Small intestine (tissue), 7 donors: ENCODE results near the gene ACSL4. TPM values are rescaled to one million over a fixed set of nuclear protein-coding genes. Genes with fewer than 3 reads are reported as not detected.
A peak's percentile ranks its signal among the peaks of the same experiment; 100 is the strongest.
"Not testable (repeated sequence)": the region's sequence is repeated elsewhere in the genome, so short reads cannot be mapped to it uniquely, and the experiment has no call there.

Experiments
- DNase-seq, 2 donors: peaks; one replicate each; pipeline versions ENCODE4 v3.0.0 to v3.0.0-alpha.2; 2013
- FAIRE-seq: peaks from 2 replicates; lab custom pipeline; 2012; peaks lifted over from hg19 to GRCh38; lab: Jason Lieb, UNC
- H3K27ac ChIP-seq, 3 donors: one replicate each; pipeline ENCODE4 v1.5.1; 2013; ENCODE audit warnings: low read length in 2 of 3, mild to moderate bottlenecking in 2 of 3, control low read depth in 1 of 3, inconsistent platforms in 1 of 3, low read depth in 1 of 3, moderate library complexity in 1 of 3
- H3K27me3 ChIP-seq, 3 donors: one replicate each; pipeline ENCODE4 v1.6.1; 2013; ENCODE audit warnings: low read length in 3 of 3, inconsistent platforms in 1 of 3; ENCODE audit not compliant: control insufficient read depth in 3 of 3, insufficient read depth in 3 of 3
- H3K36me3 ChIP-seq, 3 donors: one replicate each; pipeline ENCODE4 v1.6.1; 2013; ENCODE audit warnings: low read length in 3 of 3, inconsistent platforms in 1 of 3, low read depth in 1 of 3, mild to moderate bottlenecking in 1 of 3, moderate library complexity in 1 of 3; ENCODE audit not compliant: control insufficient read depth in 3 of 3, insufficient read depth in 2 of 3
- H3K4me1 ChIP-seq, 3 donors: one replicate each; pipeline ENCODE4 v1.6.1; 2013; ENCODE audit warnings: low read length in 2 of 3, inconsistent platforms in 1 of 3, low read depth in 1 of 3, mild to moderate bottlenecking in 1 of 3, moderate library complexity in 1 of 3; ENCODE audit not compliant: control insufficient read depth in 3 of 3, insufficient read depth in 2 of 3
- H3K4me3 ChIP-seq, 3 donors: one replicate each; pipeline ENCODE4 v1.5.1; 2013; ENCODE audit warnings: low read length in 3 of 3, control low read depth in 1 of 3, inconsistent platforms in 1 of 3, low read depth in 1 of 3, mild to moderate bottlenecking in 1 of 3, moderate library complexity in 1 of 3
- H3K9me3 ChIP-seq, 2 donors: one replicate each; pipeline ENCODE4 v1.6.1; 2013; ENCODE audit warnings: low read depth in 1 of 2, low read length in 1 of 2; ENCODE audit not compliant: control insufficient read depth in 2 of 2, insufficient read depth in 1 of 2
- WGBS, 3 donors: extraction: QIAGEN DNeasy Blood & Tissue Kit; methylation state at CpG; one replicate each; pipeline ENCODE4 v1.1.7; 2013; 5-methylcytosine and 5-hydroxymethylcytosine counted together
- polyA plus RNA-seq, 4 donors: library from polyadenylated mRNA; stranded (reverse) in 3 of 4; unstranded in 1 of 4; fragments of 200-250 nt in 3 of 4; fragments of 120-200 nt in 1 of 4; gene quantifications; one replicate each; pipeline versions ENCODE4 v1.2.1 to v1.2.3, GENCODE V29; 2013
- donor health status: healthy with polysubstance abuse.
- donor health status: control.
- donor health status: control.
- donor health status: Bipolar disorder and iron deficiency.
- donor health status: healthy.

The ACSL4 gene
- polyA plus RNA-seq, 4 donors, result 6.2 to 19.2 (median 7.7) TPM

- Histone ChIP-seq H3K27ac (no peak overlapping the region), H3K4me1 (no peaks in the 10 kb centered on the region), H3K9me3 (no peaks in the 10 kb centered on the region), H3K27me3 (no peaks in the 10 kb centered on the region), H3K36me3 (no peaks in the 10 kb centered on the region), H3K4me3 (no peak overlapping the region)
- DNase-seq (no peak), FAIRE-seq (no peak)
- 64 to 76% (median 64%) methylated on average over 2 of the region's 2 CpGs for WGBS, 3 donors
These were observed 37.7 kb upstream of the ACSL4 start for GRCh38 chrX:109770780-109771179.

GRCh38 chrX:109760922-109761250 lies 27.8 kb upstream of the ACSL4 start:
- no peaks in the 10 kb centered on the region for H3K27me3 ChIP-seq
- no peak overlapping the region for H3K4me3 ChIP-seq
- WGBS, 3 donors, result 72 to 90% (median 78%) methylated on average over 2 of the region's 2 CpGs
- H3K4me1 ChIP-seq, result no peaks in the 10 kb centered on the region
- no peaks in the 10 kb centered on the region for H3K36me3 ChIP-seq
- no peak overlapping the region for H3K27ac ChIP-seq
- H3K9me3 ChIP-seq, result no peaks in the 10 kb centered on the region
- no peak for DNase-seq
- FAIRE-seq, result no peak

GRCh38 chrX:109760209-109760921 lies 27.3 kb upstream of the ACSL4 start:
- H3K4me3 ChIP-seq, result no peak overlapping the region
- H3K27ac ChIP-seq, result no peak overlapping the region
- WGBS, 3 donors, result 44 to 52% (median 52%) methylated on average over 5 of the region's 5 CpGs
- DNase-seq (no peak), FAIRE-seq (no peak)
- H3K36me3 ChIP-seq, result no peaks in the 10 kb centered on the region
- no peaks in the 10 kb centered on the region for H3K4me1 ChIP-seq
- H3K9me3 ChIP-seq, result no peaks in the 10 kb centered on the region
- H3K27me3 ChIP-seq, result no peaks in the 10 kb centered on the region

- Histone ChIP-seq H3K27ac (no peak overlapping the region), H3K9me3 (no peaks in the 10 kb centered on the region), H3K4me3 (no peak overlapping the region), H3K4me1 (no peaks in the 10 kb centered on the region), H3K27me3 (no peaks in the 10 kb centered on the region), H3K36me3 (no peaks in the 10 kb centered on the region)
- peak; percentile 6 to 56 for DNase-seq
- WGBS, 3 donors, result 38 to 67% (median 65%) methylated on average over 4 of the region's 4 CpGs
- no peak for FAIRE-seq
These were observed 20.2 kb upstream of the ACSL4 start for GRCh38 chrX:109753256-109753655.

GRCh38 chrX:109751698-109752097 lies 18.6 kb upstream of the ACSL4 start:
- Histone ChIP-seq H3K36me3 (no peaks in the 10 kb centered on the region), H3K27me3 (no peaks in the 10 kb centered on the region), H3K4me3 (no peak overlapping the region), H3K4me1 (no peaks in the 10 kb centered on the region), H3K9me3 (no peaks in the 10 kb centered on the region), H3K27ac (no peak overlapping the region)
- FAIRE-seq, result no peak
- DNase-seq, result no peak
- WGBS, 3 donors, result 49 to 77% (median 69%) methylated on average over 2 of the region's 2 CpGs

GRCh38 chrX:109749207-109749606 lies 16.1 kb upstream of the ACSL4 start:
- no peaks in the 10 kb centered on the region for H3K36me3 ChIP-seq
- 88 to 98% (median 98%) methylated on average over 4 to 14 of the region's 14 CpGs for WGBS, 3 donors
- no peaks in the 10 kb centered on the region for H3K27me3 ChIP-seq
- H3K9me3 ChIP-seq, result no peaks in the 10 kb centered on the region
- no peak for DNase-seq
- no peak overlapping the region for H3K4me3 ChIP-seq
- H3K27ac ChIP-seq, result no peak overlapping the region
- no peak for FAIRE-seq
- no peaks in the 10 kb centered on the region for H3K4me1 ChIP-seq

GRCh38 chrX:109747681-109748080 lies 14.6 kb upstream of the ACSL4 start:
- Histone ChIP-seq H3K4me1 (no peaks in the 10 kb centered on the region), H3K9me3 (no peaks in the 10 kb centered on the region), H3K36me3 (no peaks in the 10 kb centered on the region), H3K27ac (no peak overlapping the region), H3K27me3 (no peaks in the 10 kb centered on the region), H3K4me3 (no peak overlapping the region)
- no peak for FAIRE-seq
- 90 to 98% (median 95%) methylated on average over 9 of the region's 9 CpGs for WGBS, 3 donors
- DNase-seq, result no peak

GRCh38 chrX:109742722-109743121 lies 9.7 kb upstream of the ACSL4 start:
- no peaks in the 10 kb centered on the region for H3K27me3 ChIP-seq
- DNase-seq, result no peak
- no peak overlapping the region for H3K4me3 ChIP-seq
- no peak for FAIRE-seq
- H3K4me1 ChIP-seq, result no peaks in the 10 kb centered on the region
- no peaks in the 10 kb centered on the region for H3K36me3 ChIP-seq
- H3K27ac ChIP-seq, result no peak overlapping the region
- WGBS, 3 donors, result 55 to 84% (median 74%) methylated on average over 4 of the region's 4 CpGs
- no peaks in the 10 kb centered on the region for H3K9me3 ChIP-seq

GRCh38 chrX:109740896-109741295 lies 7.8 kb upstream of the ACSL4 start:
- not testable (repeated sequence) for FAIRE-seq, H3K27me3 ChIP-seq, DNase-seq, H3K27ac ChIP-seq, H3K4me1 ChIP-seq, H3K4me3 ChIP-seq, H3K9me3 ChIP-seq, H3K36me3 ChIP-seq
- 56 to 82% (median 75%) methylated on average over 10 to 11 of the region's 11 CpGs for WGBS, 3 donors
